HepG2 (cell line): ENCODE data around the gene ISCA1. TPM values are rescaled to one million over a fixed set of nuclear protein-coding genes. Genes with fewer than 3 reads are reported as not detected.

Experiments
- ADNP ChIP-seq: sonication (generic); formaldehyde crosslinking; IDR thresholded peaks from 2 replicates; pipeline ENCODE4 v1.4.0; 2020; ENCODE audit warnings: missing genetic modification reagents
- BRD4 ChIP-seq: sonication (generic); formaldehyde crosslinking; IDR thresholded peaks from 2 replicates; pipeline ENCODE4 v1.4.0; 2020; ENCODE audit warnings: missing genetic modification reagents
- ELF4 ChIP-seq: sonication (generic); formaldehyde crosslinking; IDR thresholded peaks from 2 replicates; pipeline ENCODE4 v1.5.0; 2020; ENCODE audit warnings: missing genetic modification reagents, mild to moderate bottlenecking, moderate library complexity, borderline replicate concordance
- FOSL1 ChIP-seq: sonication (generic); formaldehyde crosslinking; IDR thresholded peaks from 2 replicates; pipeline ENCODE4 v1.9.0; 2021; ENCODE audit warnings: missing genetic modification reagents, borderline replicate concordance
- HMGA1 ChIP-seq: sonication (generic); formaldehyde crosslinking; conservative IDR thresholded peaks from 2 replicates; pipeline ENCODE4 v1.4.0; 2020; ENCODE audit warnings: missing genetic modification reagents
- MTF2 ChIP-seq: sonication (generic); formaldehyde crosslinking; IDR thresholded peaks from 2 replicates; pipeline ENCODE4 v1.5.0; 2020; ENCODE audit warnings: missing genetic modification reagents, borderline replicate concordance
- RXRA ChIP-seq: sonication (generic); formaldehyde crosslinking; IDR thresholded peaks from 2 replicates; pipeline ENCODE4 v1.5.1; 2020; ENCODE audit warnings: missing genetic modification reagents
- SOX13 ChIP-seq, 3 experiments: fragments of 450-650 bp in 1 of 3; sonication (generic) in 1 of 3; formaldehyde crosslinking in 1 of 3; IDR thresholded peaks in 2 of 3; conservative IDR thresholded peaks in 1 of 3; 2 replicates each; pipeline versions ENCODE4 v1.5.0 to v1.6.1; 2016 to 2020; ENCODE audit warnings: antibody characterized with exemption in 1 of 3, mild to moderate bottlenecking in 1 of 3, missing compliant biosample characterization in 1 of 3, missing genetic modification reagents in 1 of 3, moderate library complexity in 1 of 3
- SRF ChIP-seq: IDR thresholded peaks from 2 replicates; pipeline ENCODE4 v1.6.1; 2011; ENCODE audit warnings: mild to moderate bottlenecking, low read depth, low read length, moderate library complexity
- SRSF4 ChIP-seq: fragments of 200-400 bp; formaldehyde crosslinking; IDR thresholded peaks from one replicate; pipeline ENCODE4 v1.6.1; 2018; ENCODE audit warnings: mild to moderate bottlenecking, low read depth, low read length, moderate library complexity; ENCODE audit not compliant: poor library complexity, severe bottlenecking
- TBX2 ChIP-seq: sonication (generic); formaldehyde crosslinking; IDR thresholded peaks from 2 replicates; pipeline ENCODE4 v1.5.0; 2020; ENCODE audit warnings: missing genetic modification reagents, mild to moderate bottlenecking, borderline replicate concordance
- THYN1 ChIP-seq: sonication (generic); formaldehyde crosslinking; IDR thresholded peaks from 2 replicates; pipeline ENCODE4 v1.8.1; 2023; ENCODE audit warnings: low read depth, mild to moderate bottlenecking, moderate library complexity, missing genetic modification reagents, borderline replicate concordance
- TMF1 ChIP-seq: sonication (generic); formaldehyde crosslinking; IDR thresholded peaks from 2 replicates; pipeline ENCODE4 v1.8.1; 2022; ENCODE audit warnings: low read depth, missing genetic modification reagents
- TP53 ChIP-seq: sonication (generic); formaldehyde crosslinking; conservative IDR thresholded peaks from 2 replicates; pipeline ENCODE4 v1.4.0; 2020; ENCODE audit warnings: missing genetic modification reagents
- WIZ ChIP-seq: sonication (generic); formaldehyde crosslinking; IDR thresholded peaks from 2 replicates; pipeline ENCODE4 v1.5.1; 2020; ENCODE audit warnings: mild to moderate bottlenecking, missing genetic modification reagents
- ZNF460 ChIP-seq: sonication (generic); formaldehyde crosslinking; IDR thresholded peaks from 2 replicates; pipeline ENCODE4 v1.5.1; 2020; ENCODE audit warnings: missing genetic modification reagents, mild to moderate bottlenecking, borderline replicate concordance
- ZNF564 ChIP-seq: sonication (generic); formaldehyde crosslinking; IDR thresholded peaks from 2 replicates; pipeline ENCODE4 v1.8.1; 2023; ENCODE audit warnings: mild to moderate bottlenecking, missing genetic modification reagents
- ZNF713 ChIP-seq: sonication (generic); formaldehyde crosslinking; IDR thresholded peaks from 2 replicates; pipeline ENCODE4 v1.4.0; 2020; ENCODE audit warnings: mild to moderate bottlenecking, missing genetic modification reagents
- ZNF720 ChIP-seq: sonication (generic); formaldehyde crosslinking; IDR thresholded peaks from 2 replicates; pipeline ENCODE4 v1.4.0; 2020; ENCODE audit warnings: missing genetic modification reagents
- polyA plus RNA-seq, 8 experiments: library from polyadenylated mRNA; depleted of rRNA in 3 of 8; stranded (reverse) in 7 of 8; unstranded in 1 of 8; fragments of >200 nt; fragmentation: Illumina TruSeq in 4 of 8; extraction: Trizol in 4 of 8; gene quantifications; 2 replicates each; pipeline versions ENCODE4 v1.2.1 to v1.2.3, GENCODE V29; 2011 to 2016; ENCODE audit warnings: low read depth in 4 of 8, missing spikeins in 1 of 8, mixed read lengths in 1 of 8; ENCODE audit not compliant: insufficient read depth in 1 of 8
- total RNA-seq, 5 experiments: library from RNA; depleted of rRNA; stranded (reverse); fragments of >200 nt; fragmentation: Illumina TruSeq; extraction: Trizol; gene quantifications; 2 replicates each; pipeline ENCODE4 v1.2.3, GENCODE V29; 2016; ENCODE audit warnings: low read depth in 1 of 5
- TF ChIP-seq, protein P1 (sequence below): IDR thresholded peaks from 2 replicates; pipeline ENCODE4 v1.6.1; 2016; ENCODE audit warnings: missing biosample characterization, missing genetic modification reagents, low read depth
- TF ChIP-seq, protein P2 (sequence below): IDR thresholded peaks from 2 replicates; pipeline ENCODE4 v1.6.1; 2016
- TF ChIP-seq, protein P3 (sequence below): sonication (generic); formaldehyde crosslinking; IDR thresholded peaks from 2 replicates; pipeline ENCODE4 v1.5.0; 2020; ENCODE audit warnings: mild to moderate bottlenecking, missing genetic modification reagents
- TF ChIP-seq, protein P4 (sequence below): sonication (generic); formaldehyde crosslinking; IDR thresholded peaks from 2 replicates; pipeline ENCODE4 v1.9.0; 2021; ENCODE audit warnings: missing genetic modification reagents, borderline replicate concordance

ISCA1 gene
- total and polyA plus RNA-seq, 2 of the 13 experiments (the other 11 are each of a cell fraction or from before 2014, with no cell fraction given) = 29.2 to 40.9 TPM

DNA sequence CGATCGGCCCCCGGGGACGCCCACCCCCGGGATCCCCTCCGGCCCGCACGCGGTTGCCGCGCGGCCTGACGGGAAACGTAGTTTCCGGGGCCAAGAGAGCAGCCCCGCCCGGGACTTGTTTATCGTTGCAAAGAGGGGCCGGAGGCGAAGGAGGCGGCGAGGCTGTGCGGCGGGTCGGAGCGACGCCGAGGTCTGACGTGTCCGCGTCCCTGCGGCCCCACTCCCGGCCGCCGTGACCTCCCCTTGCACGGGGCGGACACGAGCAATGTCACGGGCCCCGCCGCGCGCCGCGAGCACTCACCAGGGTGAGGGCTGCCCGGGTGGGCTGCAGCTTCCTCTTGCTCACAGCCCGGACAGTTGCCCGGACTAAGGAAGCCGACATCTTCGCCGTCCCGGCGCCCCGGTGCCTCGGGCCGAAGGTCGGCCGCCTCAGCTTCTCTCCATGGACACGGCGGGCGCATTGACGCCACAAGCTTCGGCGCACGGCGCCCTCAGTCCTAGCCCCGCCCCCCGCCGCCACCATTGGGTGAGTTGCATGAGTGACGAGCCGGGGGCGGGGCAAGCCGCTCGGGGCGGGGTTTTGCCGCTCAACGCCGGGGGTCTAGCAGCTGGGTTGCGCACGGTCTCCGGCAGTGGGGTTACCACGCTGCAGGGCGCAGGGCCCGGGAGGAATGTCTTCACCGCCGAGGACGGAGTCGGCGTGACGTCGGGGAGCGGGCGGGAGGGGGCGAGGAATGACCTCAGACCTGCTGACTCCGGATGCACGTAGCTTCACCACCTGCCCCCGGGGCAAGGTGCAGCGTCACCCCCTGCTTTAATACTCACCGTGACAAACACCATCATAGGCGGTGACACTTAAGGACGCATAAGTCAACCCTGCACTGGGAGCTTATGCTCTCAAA lies at the start of gene ISCA1 (continued):
- TF ChIP-seq BRD4 (CRISPR knock-in tag) (peak; percentile 73; the same call in 1 of the 2 replicates), ADNP (CRISPR knock-in tag) (no peak), ZNF720 (CRISPR knock-in tag) (no peak), SOX13 (IDR thresholded peaks at IDR 0.05) (no peak), SOX13 (CRISPR knock-in tag; conservative IDR thresholded peaks at IDR 0.05 in 1 of 2, IDR thresholded peaks at IDR 0.05 in 1 of 2) (no peak), WIZ (CRISPR knock-in tag) (peak; percentile 83; the same call in 1 of the 2 replicates), ZNF713 (no peak), SRSF4 (no peak), TBX2 (peak; percentile 69), FOSL1 (no peak), THYN1 (CRISPR knock-in tag) (no peak), SRF (no peak), ZNF564 (CRISPR knock-in tag) (no peak), MTF2 (no peak), ELF4 (no peak), TP53 (CRISPR knock-in tag) (no peak), TMF1 (CRISPR knock-in tag) (no peak), RXRA (CRISPR knock-in tag) (peak; percentile 84; the same call in 1 of the 2 replicates), HMGA1 (CRISPR knock-in tag) (no peak), ZNF460 (CRISPR knock-in tag) (no peak)
- TF ChIP-seq, protein P1, sequence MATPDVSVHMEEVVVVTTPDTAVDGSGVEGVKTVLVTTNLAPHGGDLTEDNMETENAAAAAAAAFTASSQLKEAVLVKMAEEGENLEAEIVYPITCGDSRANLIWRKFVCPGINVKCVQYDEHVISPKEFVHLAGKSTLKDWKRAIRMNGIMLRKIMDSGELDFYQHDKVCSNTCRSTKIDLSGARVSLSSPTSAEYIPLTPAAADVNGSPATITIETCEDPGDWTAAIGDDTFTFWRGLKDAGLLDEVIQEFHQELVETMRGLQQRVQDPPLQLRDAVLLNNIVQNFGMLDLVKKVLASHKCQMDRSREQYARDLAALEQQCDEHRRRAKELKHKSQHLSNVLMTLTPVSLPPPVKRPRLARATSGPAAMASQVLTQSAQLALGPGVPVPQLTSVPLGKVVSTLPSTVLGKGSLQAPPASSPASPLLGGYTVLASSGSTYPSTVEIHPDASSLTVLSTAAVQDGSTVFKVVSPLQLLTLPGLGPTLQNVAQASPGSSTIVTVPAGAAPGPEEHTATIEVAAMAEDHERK (CRISPR knock-in tag) = no peak; the same call in none of the 2 replicates
- TF ChIP-seq, protein P2, sequence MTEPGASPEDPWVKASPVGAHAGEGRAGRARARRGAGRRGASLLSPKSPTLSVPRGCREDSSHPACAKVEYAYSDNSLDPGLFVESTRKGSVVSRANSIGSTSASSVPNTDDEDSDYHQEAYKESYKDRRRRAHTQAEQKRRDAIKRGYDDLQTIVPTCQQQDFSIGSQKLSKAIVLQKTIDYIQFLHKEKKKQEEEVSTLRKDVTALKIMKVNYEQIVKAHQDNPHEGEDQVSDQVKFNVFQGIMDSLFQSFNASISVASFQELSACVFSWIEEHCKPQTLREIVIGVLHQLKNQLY (CRISPR knock-in tag) = no peak
- TF ChIP-seq, protein P3, sequence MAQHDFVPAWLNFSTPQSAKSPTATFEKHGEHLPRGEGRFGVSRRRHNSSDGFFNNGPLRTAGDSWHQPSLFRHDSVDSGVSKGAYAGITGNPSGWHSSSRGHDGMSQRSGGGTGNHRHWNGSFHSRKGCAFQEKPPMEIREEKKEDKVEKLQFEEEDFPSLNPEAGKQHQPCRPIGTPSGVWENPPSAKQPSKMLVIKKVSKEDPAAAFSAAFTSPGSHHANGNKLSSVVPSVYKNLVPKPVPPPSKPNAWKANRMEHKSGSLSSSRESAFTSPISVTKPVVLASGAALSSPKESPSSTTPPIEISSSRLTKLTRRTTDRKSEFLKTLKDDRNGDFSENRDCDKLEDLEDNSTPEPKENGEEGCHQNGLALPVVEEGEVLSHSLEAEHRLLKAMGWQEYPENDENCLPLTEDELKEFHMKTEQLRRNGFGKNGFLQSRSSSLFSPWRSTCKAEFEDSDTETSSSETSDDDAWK = no peak
- TF ChIP-seq, protein P4, sequence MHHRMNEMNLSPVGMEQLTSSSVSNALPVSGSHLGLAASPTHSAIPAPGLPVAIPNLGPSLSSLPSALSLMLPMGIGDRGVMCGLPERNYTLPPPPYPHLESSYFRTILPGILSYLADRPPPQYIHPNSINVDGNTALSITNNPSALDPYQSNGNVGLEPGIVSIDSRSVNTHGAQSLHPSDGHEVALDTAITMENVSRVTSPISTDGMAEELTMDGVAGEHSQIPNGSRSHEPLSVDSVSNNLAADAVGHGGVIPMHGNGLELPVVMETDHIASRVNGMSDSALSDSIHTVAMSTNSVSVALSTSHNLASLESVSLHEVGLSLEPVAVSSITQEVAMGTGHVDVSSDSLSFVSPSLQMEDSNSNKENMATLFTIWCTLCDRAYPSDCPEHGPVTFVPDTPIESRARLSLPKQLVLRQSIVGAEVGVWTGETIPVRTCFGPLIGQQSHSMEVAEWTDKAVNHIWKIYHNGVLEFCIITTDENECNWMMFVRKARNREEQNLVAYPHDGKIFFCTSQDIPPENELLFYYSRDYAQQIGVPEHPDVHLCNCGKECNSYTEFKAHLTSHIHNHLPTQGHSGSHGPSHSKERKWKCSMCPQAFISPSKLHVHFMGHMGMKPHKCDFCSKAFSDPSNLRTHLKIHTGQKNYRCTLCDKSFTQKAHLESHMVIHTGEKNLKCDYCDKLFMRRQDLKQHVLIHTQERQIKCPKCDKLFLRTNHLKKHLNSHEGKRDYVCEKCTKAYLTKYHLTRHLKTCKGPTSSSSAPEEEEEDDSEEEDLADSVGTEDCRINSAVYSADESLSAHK = no peak
